GM12872 (cell line): ENCODE results near the gene TSC1.

Experiments used
- CTCF ChIP-seq: IDR thresholded peaks from 3 replicates; pipeline ENCODE4 v1.5.1; 2011; ENCODE audit warnings: low read depth, mild to moderate bottlenecking, low read length, moderate library complexity; ENCODE audit not compliant: insufficient read depth

TSC1 gene

GRCh38 chr9:132988244-132989013 is 44.0 kb upstream of the TSC1 start:
- no peak for TF ChIP-seq CTCF

GRCh38 chr9:132986640-132987620 is 42.5 kb upstream of the TSC1 start:
- TF ChIP-seq CTCF: no peak

- no peak for TF ChIP-seq CTCF
Observed at GRCh38 chr9:132986114-132986513, 41.7 kb upstream of the TSC1 start.

- TF ChIP-seq CTCF: no peak
Observed at GRCh38 chr9:132985489-132985888, 41.1 kb upstream of the TSC1 start.

- no peak for TF ChIP-seq CTCF
Observed at GRCh38 chr9:132985071-132985350, 40.6 kb upstream of the TSC1 start.

GRCh38 chr9:132984202-132985070 is 40.0 kb upstream of the TSC1 start:
- TF ChIP-seq CTCF: no peak
